Endothelial cell of umbilical vein (primary cell): ENCODE measurements around the gene CTSZ. TPM values are rescaled to one million over a fixed set of nuclear protein-coding genes. Genes with fewer than 3 reads are reported as not detected.

Experiments
- BruUV-seq: library from RNA; stranded (reverse); fragments of 400-500 nt; replicated peaks from 2 replicates; lab custom pipeline; 2021; lab: Mats Ljungman, UMichigan
- CTCF ChIA-PET: fragments of 300-600, 350-600 bp; sonication (Branson Sonifier 250); formaldehyde crosslinking; loops from one replicate; lab custom pipeline; 2021; ENCODE audit warnings: antibody characterized with exemption, inconsistent platforms; lab: Charles Lee
- POLR2A ChIA-PET: fragments of 300-600, 350-600 bp; sonication (Branson Sonifier 250); formaldehyde crosslinking; loops from one replicate; lab custom pipeline; 2021; ENCODE audit warnings: antibody characterized with exemption, inconsistent platforms; lab: Charles Lee
- DNase-seq: peaks from one replicate; pipeline ENCODE4 v3.0.0-alpha.2; 2011; ENCODE audit warnings: low read depth, low spot score
- FAIRE-seq: peaks from 2 replicates; lab custom pipeline; 2011; peaks lifted over from hg19 to GRCh38; lab: Jason Lieb, UNC
- H2AFZ ChIP-seq: 2 replicates; pipeline ENCODE4 v1.6.0; 2012; ENCODE audit warnings: low read depth, low read length, control low read depth, inconsistent platforms
- H3K27ac ChIP-seq: 2 replicates; pipeline ENCODE4 v1.5.1; 2011; ENCODE audit warnings: low read depth, mild to moderate bottlenecking, control low read depth, low read length, moderate library complexity; ENCODE audit not compliant: insufficient read depth
- H3K27me3 ChIP-seq, 2 experiments: 2 replicates each; pipeline versions ENCODE4 v1.6.0 to v1.6.1; 2011; ENCODE audit warnings: low read length in 2 of 2, mixed read lengths in 1 of 2; ENCODE audit not compliant: control insufficient read depth in 2 of 2, insufficient read depth in 2 of 2
- H3K36me3 ChIP-seq, 2 experiments: 2 replicates in 1 of 2; 3 replicates in 1 of 2; pipeline ENCODE4 v1.5.1; 2011; ENCODE audit warnings: low read length in 2 of 2, mild to moderate bottlenecking in 1 of 2, moderate library complexity in 1 of 2; ENCODE audit not compliant: control insufficient read depth in 2 of 2, insufficient read depth in 2 of 2; ENCODE audit errors: extremely low read depth in 1 of 2
- H3K4me1 ChIP-seq: 3 replicates; pipeline ENCODE4 v1.5.1; 2011; ENCODE audit warnings: mild to moderate bottlenecking, low read length; ENCODE audit not compliant: control insufficient read depth, insufficient read depth; ENCODE audit errors: extremely low read depth
- H3K4me2 ChIP-seq: 2 replicates; pipeline ENCODE4 v1.6.1; 2011; ENCODE audit warnings: low read length, control low read depth, mixed read lengths; ENCODE audit not compliant: insufficient read depth
- H3K4me3 ChIP-seq, 3 experiments: fragments of 200-600 bp in 1 of 3; sonication (generic), shearing (Covaris generic) in 1 of 3; replicated peaks in 1 of 3; 2 replicates each; pipeline ENCODE4 v1.5.1; 2011 to 2016; ENCODE audit warnings: control low read depth in 3 of 3, low read length in 3 of 3, mild to moderate bottlenecking in 2 of 3, inconsistent platforms in 1 of 3, low read depth in 1 of 3, moderate library complexity in 1 of 3; ENCODE audit not compliant: insufficient read depth in 1 of 3
- H3K79me2 ChIP-seq: 2 replicates; pipeline ENCODE4 v1.6.0; 2012; ENCODE audit warnings: low read length, inconsistent platforms; ENCODE audit not compliant: control insufficient read depth, insufficient read depth
- H3K9ac ChIP-seq: replicated peaks from 2 replicates; pipeline ENCODE3; 2011; ENCODE audit warnings: low read length, control low read depth; ENCODE audit not compliant: insufficient read depth; ENCODE audit errors: extremely low read depth
- H3K9me1 ChIP-seq: replicated peaks from 3 replicates; pipeline ENCODE4 v1.6.0; 2011; ENCODE audit warnings: mild to moderate bottlenecking, low read length; ENCODE audit not compliant: control insufficient read depth, insufficient read depth; ENCODE audit errors: extremely low read depth
- H3K9me3 ChIP-seq: replicated peaks from 2 replicates; pipeline ENCODE4 v1.5.1; 2012; ENCODE audit warnings: low read length, inconsistent platforms; ENCODE audit not compliant: control insufficient read depth, insufficient read depth
- H4K20me1 ChIP-seq: replicated peaks from 2 replicates; pipeline ENCODE3; 2011; ENCODE audit warnings: mild to moderate bottlenecking, low read length; ENCODE audit not compliant: control insufficient read depth, insufficient read depth; ENCODE audit errors: extremely low read depth
- EZH2 ChIP-seq: IDR thresholded peaks from 2 replicates; pipeline ENCODE4 v1.6.1; 2012; ENCODE audit warnings: borderline replicate concordance, low read depth, mild to moderate bottlenecking, moderate library complexity, low read length, inconsistent platforms; ENCODE audit not compliant: severe bottlenecking
- FOS ChIP-seq: IDR thresholded peaks from 2 replicates; pipeline ENCODE4 v1.6.1; 2011; ENCODE audit warnings: mild to moderate bottlenecking, low read length, moderate library complexity, borderline replicate concordance; ENCODE audit not compliant: insufficient read depth
- GATA2 ChIP-seq: IDR thresholded peaks from 2 replicates; pipeline ENCODE4 v1.7.0; 2011; ENCODE audit warnings: low read depth, mild to moderate bottlenecking, moderate library complexity, mixed read lengths, low read length; ENCODE audit not compliant: insufficient read length, insufficient read depth
- JUN ChIP-seq: IDR thresholded peaks from 2 replicates; pipeline ENCODE4 v1.6.1; 2011; ENCODE audit warnings: borderline replicate concordance, low read depth; ENCODE audit not compliant: insufficient read length, insufficient read depth
- MYC ChIP-seq: IDR thresholded peaks from one replicate; pipeline ENCODE4 v1.6.1; 2011; ENCODE audit warnings: mild to moderate bottlenecking, low read depth, low read length
- POLR2A ChIP-seq: IDR thresholded peaks from 2 replicates; pipeline ENCODE4 v1.6.1; 2012; ENCODE audit warnings: low read depth, mild to moderate bottlenecking, control low read depth, low read length
- POLR2AphosphoS5 ChIP-seq: IDR thresholded peaks from 2 replicates; pipeline ENCODE4 v1.6.1; 2012; ENCODE audit warnings: low read depth, mild to moderate bottlenecking, control low read depth, low read length, moderate library complexity; ENCODE audit not compliant: insufficient read depth
- dilution Hi-C: fragments of 300-500 bp; cut with MboI; formaldehyde crosslinking; loops from one replicate; pipeline ENCODE4 v1.15.0; 2019; ENCODE audit warnings: low sequenced_read_pairs; ENCODE audit not compliant: extremely low pct_ligation_motif_present
- intact Hi-C: fragments of 100-400 bp; cut with micrococcal nuclease; formaldehyde crosslinking; loops from one replicate; pipeline ENCODE4 v1.10.0; 2022
- polyA plus RNA-seq, 4 experiments: library from polyadenylated mRNA; depleted of rRNA in 3 of 4; stranded (reverse) in 3 of 4; unstranded in 1 of 4; fragments of >200 nt; gene quantifications; 2 replicates each; pipeline versions ENCODE4 v1.2.1 to v1.2.3, GENCODE V29; 2011 to 2012; ENCODE audit warnings: missing spikeins in 1 of 4
- total RNA-seq: library from RNA; stranded (reverse); gene quantifications from 2 replicates; pipeline ENCODE4 v1.2.3, GENCODE V29; 2021
- TF ChIP-seq, protein P1 (sequence below), 2 donors: IDR thresholded peaks; 1 replicate in 1 of 2; 2 replicates in 1 of 2; pipeline ENCODE4 v1.5.1; 2011; ENCODE audit warnings: low read length in 2 of 2, mild to moderate bottlenecking in 2 of 2, moderate library complexity in 2 of 2, control low read depth in 1 of 2, inconsistent platforms in 1 of 2, low read depth in 1 of 2; ENCODE audit not compliant: insufficient read depth in 1 of 2; ENCODE audit errors: extremely low read depth in 1 of 2
- TF ChIP-seq, protein P2 (sequence below): IDR thresholded peaks from 2 replicates; pipeline ENCODE4 v1.6.1; 2011; ENCODE audit not compliant: insufficient read depth, insufficient read length

CTSZ gene
- total and polyA plus RNA-seq, 2 donors (not counting 3 experiments of a cell fraction or from before 2014, with no cell fraction given) = 304 to 387 TPM

DNA sequence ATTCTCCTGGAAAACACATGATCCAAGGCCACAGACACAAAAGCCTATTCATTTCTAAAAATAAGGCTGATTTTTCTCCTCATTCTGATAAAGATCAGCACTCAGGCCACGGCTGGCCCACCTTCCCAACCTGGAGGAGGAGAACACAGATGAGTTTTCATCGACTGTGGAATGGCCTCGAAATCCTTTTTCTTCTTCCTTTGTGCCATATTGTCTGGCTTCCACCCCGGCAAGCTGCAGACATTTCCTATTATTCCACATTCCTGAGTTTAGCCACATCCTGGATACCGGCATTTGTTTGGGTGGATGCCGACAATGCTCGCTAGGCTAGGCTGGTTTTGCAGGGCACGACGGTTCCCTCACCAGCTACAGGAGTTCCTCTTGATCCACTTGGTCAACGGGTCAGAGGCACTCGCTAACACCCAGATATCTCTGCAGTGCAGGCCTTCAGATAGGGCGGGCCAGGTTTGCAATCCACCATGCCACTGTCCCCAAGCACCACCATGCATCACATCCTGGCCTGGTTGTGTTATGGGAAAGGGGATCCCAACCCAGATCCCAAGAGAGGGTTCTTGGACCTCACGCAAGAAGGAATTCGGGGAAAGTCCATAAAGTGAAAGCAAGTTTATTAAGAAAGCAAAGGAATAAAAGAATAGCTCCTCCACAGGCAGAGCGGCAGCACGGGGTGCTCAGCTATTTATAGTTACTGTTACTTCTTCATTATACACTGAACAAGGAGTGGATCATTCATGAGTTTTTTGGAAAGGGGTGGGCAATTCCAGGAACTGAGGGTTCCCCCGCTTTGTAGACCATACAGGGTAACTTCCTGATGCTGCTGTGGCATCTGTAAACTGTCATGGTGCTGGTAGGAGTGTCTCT, 4.2 kb upstream of the CTSZ start:
- Histone ChIP-seq H3K36me3 (no peaks in the 10 kb centered on the region), H3K27me3 (no peaks in the 10 kb centered on the region), H3K27ac (peak overlapping the region; percentile 95), H3K4me3 (no peak overlapping the region), H3K79me2 (peaks cover 7% of the 10 kb centered on the region), H2AFZ (peak overlapping the region; percentile 20), H3K9me1 (no peaks in the 10 kb centered on the region), H3K4me1 (peaks cover 23% of the 10 kb centered on the region), H4K20me1 (no peaks in the 10 kb centered on the region), H3K4me2 (peak overlapping the region; percentile 36), H3K9ac (peak overlapping the region; percentile 71), H3K9me3 (no peaks in the 10 kb centered on the region)
- ChIA-PET CTCF (interaction anchor here (0.7 to 2.0 kb wide), 4 partner anchors 18 to 1502 kb away, joined by 3 to 7 read pairs (median 5); partner anchors contain the start of gene ATP5F1E), POLR2A (interaction anchor here (1.8 kb wide), 1 partner anchor 21 kb away, joined by 13 read pairs; the partner anchor contains the start of gene ATP5F1E)
- intact Hi-C loops = loop anchor here (1.0 to 10.0 kb wide), 7 partner anchors 21 to 934 kb away; partner anchors contain the start of genes ATP5F1E, FAM217B, NELFCD and PPP1R3D
- DNase-seq = peak; percentile 98
- dilution Hi-C loops = no loop called here
- peak; percentile 99 for FAIRE-seq
- TSS peak; percentile 39 for BruUV-seq
- TF ChIP-seq JUN = peak; percentile 39
- TF ChIP-seq, protein P1, sequence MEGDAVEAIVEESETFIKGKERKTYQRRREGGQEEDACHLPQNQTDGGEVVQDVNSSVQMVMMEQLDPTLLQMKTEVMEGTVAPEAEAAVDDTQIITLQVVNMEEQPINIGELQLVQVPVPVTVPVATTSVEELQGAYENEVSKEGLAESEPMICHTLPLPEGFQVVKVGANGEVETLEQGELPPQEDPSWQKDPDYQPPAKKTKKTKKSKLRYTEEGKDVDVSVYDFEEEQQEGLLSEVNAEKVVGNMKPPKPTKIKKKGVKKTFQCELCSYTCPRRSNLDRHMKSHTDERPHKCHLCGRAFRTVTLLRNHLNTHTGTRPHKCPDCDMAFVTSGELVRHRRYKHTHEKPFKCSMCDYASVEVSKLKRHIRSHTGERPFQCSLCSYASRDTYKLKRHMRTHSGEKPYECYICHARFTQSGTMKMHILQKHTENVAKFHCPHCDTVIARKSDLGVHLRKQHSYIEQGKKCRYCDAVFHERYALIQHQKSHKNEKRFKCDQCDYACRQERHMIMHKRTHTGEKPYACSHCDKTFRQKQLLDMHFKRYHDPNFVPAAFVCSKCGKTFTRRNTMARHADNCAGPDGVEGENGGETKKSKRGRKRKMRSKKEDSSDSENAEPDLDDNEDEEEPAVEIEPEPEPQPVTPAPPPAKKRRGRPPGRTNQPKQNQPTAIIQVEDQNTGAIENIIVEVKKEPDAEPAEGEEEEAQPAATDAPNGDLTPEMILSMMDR (IDR thresholded peaks at IDR 0.05; ENCODE audit: extremely low read depth in 1 of 2, insufficient read depth in 1 of 2, low read depth in 1 of 2, low read length in 2 of 2) = no peak
- TF ChIP-seq MYC = no peak
- no peak for TF ChIP-seq FOS
- TF ChIP-seq POLR2AphosphoS5 = no peak
- TF ChIP-seq POLR2A = peak; percentile 50
- TF ChIP-seq GATA2 = peak; percentile 41
- TF ChIP-seq, protein P2, sequence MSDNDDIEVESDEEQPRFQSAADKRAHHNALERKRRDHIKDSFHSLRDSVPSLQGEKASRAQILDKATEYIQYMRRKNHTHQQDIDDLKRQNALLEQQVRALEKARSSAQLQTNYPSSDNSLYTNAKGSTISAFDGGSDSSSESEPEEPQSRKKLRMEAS = peak; percentile 42
- no peak for TF ChIP-seq EZH2
